AG09319 (cell line): ENCODE data around the gene AZU1.

Experiments
- DNase-seq: peaks from one replicate; pipeline ENCODE4 v3.0.0-alpha.2; 2010; ENCODE audit warnings: low read depth; ENCODE audit errors: extremely low read depth
- CTCF ChIP-seq: IDR thresholded peaks from 2 replicates; pipeline ENCODE4 v1.5.1; 2011; ENCODE audit warnings: low read depth, mild to moderate bottlenecking, inconsistent platforms, low read length, moderate library complexity

Gene AZU1

DNA sequence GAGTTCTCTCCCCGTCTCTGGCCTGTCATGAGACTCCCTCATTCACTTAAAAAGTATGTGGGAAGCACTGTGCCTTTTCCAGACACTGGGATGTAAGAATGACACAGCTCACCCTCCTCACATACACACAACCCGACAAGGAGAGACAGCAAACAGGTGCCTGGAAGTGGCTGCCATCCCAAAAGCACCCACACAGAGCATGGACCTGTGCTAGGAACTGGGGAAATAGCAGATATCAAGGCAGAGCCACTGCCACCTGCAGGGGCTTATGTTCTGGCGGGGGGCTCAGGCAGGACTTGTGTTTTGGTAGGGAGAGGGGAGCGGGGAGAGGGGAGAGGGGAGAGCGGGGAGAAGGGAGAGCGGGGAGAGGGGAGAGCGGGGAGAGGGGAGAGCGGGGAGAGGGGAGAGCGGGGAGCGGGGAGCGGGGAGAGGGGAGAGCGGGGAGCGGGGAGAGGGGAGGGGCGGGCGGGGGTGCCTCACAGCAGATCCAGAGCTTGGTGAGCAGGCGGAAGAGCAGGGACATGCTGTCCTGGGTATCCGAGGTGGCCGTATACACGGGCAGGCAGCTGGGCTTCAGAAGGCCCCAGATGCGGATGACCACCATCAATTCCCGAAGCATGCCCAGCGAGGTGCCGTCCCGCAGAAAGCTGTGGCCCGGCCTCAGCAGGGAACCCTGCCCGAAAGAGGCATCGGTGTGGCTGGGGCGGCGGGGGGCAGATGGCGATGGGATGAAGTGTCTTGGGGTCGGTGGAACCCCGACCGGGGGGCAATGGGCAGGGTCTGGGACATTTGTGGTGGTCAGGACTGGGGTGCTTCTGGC lies 44.0 kb downstream of the AZU1 start:
- DNase-seq, result no peak
- no peak for TF ChIP-seq CTCF

DNA sequence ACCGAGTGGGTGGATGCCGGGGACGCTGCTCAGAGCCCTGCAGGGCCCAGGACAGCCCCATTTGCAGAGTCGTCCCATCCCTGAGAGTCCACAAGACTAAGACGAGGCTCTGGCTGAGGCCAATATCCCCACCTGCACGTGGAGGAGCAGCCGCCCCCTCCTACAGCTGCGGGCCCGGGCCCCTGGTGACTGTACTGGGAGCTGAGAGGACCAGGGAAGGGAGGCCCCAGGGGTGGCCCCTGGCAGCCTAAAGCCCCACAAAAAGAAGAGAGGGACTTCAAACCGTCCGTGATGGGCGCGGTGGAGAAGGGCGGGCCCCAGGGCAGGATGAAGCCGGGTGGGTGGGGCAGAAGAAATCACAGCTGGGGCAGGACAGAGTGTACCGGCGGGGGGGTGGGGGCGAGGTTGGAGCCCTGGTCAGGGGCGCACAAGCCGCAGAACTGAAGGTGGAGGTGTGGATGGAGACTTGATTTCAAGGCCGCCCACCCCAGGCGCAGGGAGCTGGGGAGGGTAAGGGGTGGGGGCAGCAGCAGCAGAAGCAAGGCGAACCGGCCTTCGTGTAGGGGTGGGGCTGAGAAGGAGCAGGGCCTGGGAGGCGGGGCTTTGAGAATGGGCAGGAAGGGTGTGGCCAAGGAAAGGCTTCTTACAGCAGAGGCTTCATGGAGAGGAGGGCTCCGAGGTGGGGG lies 44.8 kb downstream of the AZU1 start:
- DNase-seq, result no peak
- no peak for TF ChIP-seq CTCF

- no peak for TF ChIP-seq CTCF
- peak; percentile 31 for DNase-seq
These were observed 45.4 kb downstream of the AZU1 start for GRCh38 chr19:873084-873483.

GRCh38 chr19:873561-874041 lies 46.0 kb downstream of the AZU1 start:
- no peak for TF ChIP-seq CTCF

GRCh38 chr19:875265-875879 lies 47.7 kb downstream of the AZU1 start:
- TF ChIP-seq CTCF, result no peak
- no peak for DNase-seq

More at GRCh38 chr19:873561-874041, 46.0 kb downstream of the AZU1 start:
- DNase-seq, result no peak

DNA sequence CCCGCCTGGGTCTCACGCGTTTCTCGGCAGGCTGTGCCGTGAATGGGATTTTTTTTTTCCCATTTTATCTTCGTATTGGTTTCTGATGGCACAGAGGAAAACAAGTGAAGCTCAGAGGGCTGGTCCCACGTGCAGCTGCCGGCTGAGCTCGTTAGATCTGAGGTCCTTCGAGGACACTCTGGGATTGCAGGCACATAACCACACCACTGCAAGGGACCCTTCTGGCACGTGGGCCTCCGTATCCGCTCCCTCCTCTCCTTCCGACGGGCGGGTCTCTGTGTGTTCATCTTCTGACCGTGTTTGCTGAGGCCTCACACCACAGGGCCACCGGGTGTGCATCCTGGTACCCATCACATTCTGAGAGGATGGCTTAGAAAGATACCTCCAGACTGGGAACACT lies 48.5 kb downstream of the AZU1 start:
- TF ChIP-seq CTCF, result no peak
- no peak for DNase-seq
